Skeletal muscle tissue (tissue), 4 donors: ENCODE measurements around the gene OLIG2. TPM values are rescaled to one million over a fixed set of nuclear protein-coding genes. Genes with fewer than 3 reads are reported as not detected.

Experiments used
- H3K27ac ChIP-seq: one replicate; pipeline ENCODE4 v1.7.0; 2013; ENCODE audit warnings: mild to moderate bottlenecking, low read depth, low read length, inconsistent platforms
- H3K27me3 ChIP-seq, 3 donors: one replicate each; pipeline ENCODE4 v1.7.0; 2013; ENCODE audit warnings: low read length in 3 of 3; ENCODE audit not compliant: control insufficient read depth in 3 of 3, insufficient read depth in 3 of 3
- H3K36me3 ChIP-seq, 3 donors: one replicate each; pipeline ENCODE4 v1.7.0; 2013; ENCODE audit warnings: low read length in 3 of 3; ENCODE audit not compliant: control insufficient read depth in 3 of 3, insufficient read depth in 3 of 3
- H3K4me1 ChIP-seq, 3 donors: one replicate each; pipeline ENCODE4 v1.7.0; 2013; ENCODE audit warnings: low read length in 3 of 3, mild to moderate bottlenecking in 3 of 3; ENCODE audit not compliant: control insufficient read depth in 3 of 3, insufficient read depth in 3 of 3
- H3K4me3 ChIP-seq, 3 donors: one replicate each; pipeline ENCODE4 v1.7.0; 2013; ENCODE audit warnings: low read length in 3 of 3
- H3K9ac ChIP-seq, 3 donors: one replicate each; pipeline ENCODE4 v1.7.0; 2013; ENCODE audit warnings: low read length in 3 of 3, mild to moderate bottlenecking in 3 of 3, moderate library complexity in 2 of 3, low read depth in 1 of 3
- H3K9me3 ChIP-seq, 3 donors: one replicate each; pipeline ENCODE4 v1.7.0; 2013; ENCODE audit warnings: low read length in 3 of 3; ENCODE audit not compliant: control insufficient read depth in 3 of 3
- total RNA-seq: library from RNA; depleted of rRNA; stranded (reverse); fragments of >200 nt; gene quantifications from one replicate; pipeline ENCODE4 v1.2.3, GENCODE V29; 2014
- donor health status: Osteomylitis.

The OLIG2 gene
- total RNA-seq, 1 donor from 2014 or later: not detected

- Histone ChIP-seq H3K36me3 (no peaks in the 10 kb centered on the region), H3K9ac (no peak overlapping the region), H3K27me3 (peaks cover 68 to 89% (median 84%) of the 10 kb centered on the region in 3 donors), H3K9me3 (no peaks in the 10 kb centered on the region), H3K4me3 (no peak overlapping the region), H3K4me1 (peaks cover 0 to 7% (median 5%) of the 10 kb centered on the region in 3 donors), H3K27ac (no peak overlapping the region)
Measured at GRCh38 chr21:33031152-33031911, 5.6 kb downstream of the OLIG2 start.

DNA sequence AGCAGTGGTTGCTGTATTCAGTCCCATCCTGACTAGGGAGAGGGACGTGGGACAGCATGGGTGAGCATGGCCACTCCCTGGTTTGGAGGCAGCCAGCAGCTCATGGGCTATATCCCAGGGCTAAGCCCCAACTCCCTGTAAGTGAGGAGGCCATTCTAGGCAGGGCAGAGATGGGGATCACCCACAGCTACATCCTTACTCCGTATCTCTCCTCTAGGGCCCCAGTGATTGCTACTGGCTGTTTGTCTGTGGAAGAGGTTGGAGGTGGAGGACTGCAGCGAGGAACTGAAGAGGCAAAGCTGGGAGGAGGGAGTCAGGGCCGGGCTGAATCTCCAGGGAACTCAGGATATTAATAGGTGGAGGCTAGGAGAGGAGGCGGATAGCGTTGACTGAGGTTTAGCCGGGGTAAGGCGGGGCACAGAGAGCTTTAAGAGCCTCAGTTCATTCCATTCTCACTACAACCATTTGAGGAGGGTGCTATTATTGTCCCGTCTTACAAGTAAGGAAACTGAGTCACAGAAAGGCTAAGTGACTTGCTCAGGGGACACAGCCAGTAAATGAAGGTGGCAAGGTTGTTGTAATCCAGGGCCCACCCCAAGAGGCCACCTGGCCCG, 6.8 kb downstream of the OLIG2 start:
- Histone ChIP-seq H3K4me3 (no peak overlapping the region), H3K4me1 (no peaks in the 10 kb centered on the region), H3K27me3 (peaks cover 59 to 79% (median 72%) of the 10 kb centered on the region in 3 donors), H3K9ac (no peak overlapping the region), H3K27ac (no peak overlapping the region), H3K9me3 (no peaks in the 10 kb centered on the region), H3K36me3 (no peaks in the 10 kb centered on the region)

- no peaks in the 10 kb centered on the region for H3K4me1 ChIP-seq
- H3K9ac ChIP-seq: no peak overlapping the region
- peaks cover 53 to 73% (median 64%) of the 10 kb centered on the region in 3 donors for H3K27me3 ChIP-seq
- H3K36me3 ChIP-seq: no peaks in the 10 kb centered on the region
- no peak overlapping the region for H3K4me3 ChIP-seq
- H3K27ac ChIP-seq: no peak overlapping the region
- H3K9me3 ChIP-seq: no peaks in the 10 kb centered on the region
Measured at GRCh38 chr21:33033094-33033951, 7.6 kb downstream of the OLIG2 start.

GRCh38 chr21:33033961-33034413, 8.3 kb downstream of the OLIG2 start:
- H3K36me3 ChIP-seq: no peaks in the 10 kb centered on the region
- peaks cover 46 to 71% (median 58%) of the 10 kb centered on the region in 3 donors for H3K27me3 ChIP-seq
- H3K9me3 ChIP-seq: no peaks in the 10 kb centered on the region
- no peak overlapping the region for H3K9ac ChIP-seq
- H3K4me1 ChIP-seq: no peaks in the 10 kb centered on the region
- no peak overlapping the region for H3K4me3 ChIP-seq
- H3K27ac ChIP-seq: no peak overlapping the region

- no peaks in the 10 kb centered on the region for H3K9me3 ChIP-seq
- H3K9ac ChIP-seq: no peak overlapping the region
- peaks cover 35 to 60% (median 46%) of the 10 kb centered on the region in 3 donors for H3K27me3 ChIP-seq
- no peaks in the 10 kb centered on the region for H3K36me3 ChIP-seq
- no peaks in the 10 kb centered on the region for H3K4me1 ChIP-seq
- no peak overlapping the region for H3K4me3 ChIP-seq
- no peak overlapping the region for H3K27ac ChIP-seq
Measured at GRCh38 chr21:33035147-33035546, 9.4 kb downstream of the OLIG2 start.

GRCh38 chr21:33036430-33037162, 10.9 kb downstream of the OLIG2 start:
- no peak overlapping the region for H3K4me3 ChIP-seq
- no peaks in the 10 kb centered on the region for H3K4me1 ChIP-seq
- H3K9me3 ChIP-seq: peaks cover 0 to 2% (median 0%) of the 10 kb centered on the region in 3 donors
- H3K27ac ChIP-seq: no peak overlapping the region
- H3K36me3 ChIP-seq: no peaks in the 10 kb centered on the region
- H3K27me3 ChIP-seq: peaks cover 26 to 47% (median 37%) of the 10 kb centered on the region in 3 donors
- H3K9ac ChIP-seq: no peak overlapping the region

DNA sequence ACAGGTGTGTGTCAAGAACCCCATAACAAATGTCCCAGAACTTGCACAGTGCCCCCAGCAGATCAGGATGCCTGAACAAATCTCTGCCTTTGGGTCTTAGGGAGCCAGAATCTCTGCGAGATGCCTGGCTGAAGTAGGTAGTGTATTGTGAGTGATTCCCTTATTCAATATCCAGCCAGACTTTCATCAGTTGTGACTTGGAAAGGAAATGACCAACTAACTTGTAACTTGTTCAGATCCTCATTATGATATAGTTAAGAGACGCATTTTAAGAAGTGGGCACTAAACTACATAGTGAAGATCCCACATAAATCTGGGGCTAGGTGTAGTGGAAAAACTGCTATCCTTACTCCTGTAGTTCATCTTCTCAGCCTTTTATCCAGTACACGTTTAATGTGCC, 11.8 kb downstream of the OLIG2 start:
- H3K4me3 ChIP-seq: no peak overlapping the region
- H3K36me3 ChIP-seq: no peaks in the 10 kb centered on the region
- H3K27me3 ChIP-seq: peaks cover 22 to 41% (median 31%) of the 10 kb centered on the region in 3 donors

DNA sequence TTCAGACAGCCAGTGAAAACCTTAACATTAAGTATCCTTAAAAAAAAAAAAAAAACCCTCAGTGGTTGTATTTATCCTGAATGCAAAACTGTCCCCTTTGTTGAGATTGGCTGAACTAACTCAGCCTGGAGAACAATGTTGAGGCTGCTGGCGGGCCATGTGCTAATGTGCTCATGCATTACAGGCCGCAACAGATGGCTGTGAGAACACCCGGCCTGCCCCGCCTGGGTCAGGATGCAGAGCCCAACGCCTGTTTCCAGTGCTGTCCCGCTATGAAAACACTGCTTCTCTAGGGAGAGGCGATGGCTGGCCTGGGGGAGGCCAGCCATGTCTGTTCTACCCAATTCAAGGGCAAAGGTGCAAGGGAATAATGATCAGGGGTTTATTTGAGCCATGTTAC, 13.8 kb downstream of the OLIG2 start:
- Histone ChIP-seq H3K27me3 (peaks cover 16 to 33% (median 23%) of the 10 kb centered on the region in 3 donors), H3K9ac (no peak overlapping the region), H3K4me3 (no peak overlapping the region), H3K4me1 (no peaks in the 10 kb centered on the region), H3K9me3 (peaks cover 0 to 2% (median 0%) of the 10 kb centered on the region in 3 donors), H3K27ac (no peak overlapping the region), H3K36me3 (no peaks in the 10 kb centered on the region)

More for the DNA sequence above, 11.8 kb downstream of the OLIG2 start:
- H3K4me1 ChIP-seq: no peaks in the 10 kb centered on the region
- no peak overlapping the region for H3K9ac ChIP-seq
- H3K9me3 ChIP-seq: peaks cover 0 to 2% (median 0%) of the 10 kb centered on the region in 3 donors
- H3K27ac ChIP-seq: no peak overlapping the region

DNA sequence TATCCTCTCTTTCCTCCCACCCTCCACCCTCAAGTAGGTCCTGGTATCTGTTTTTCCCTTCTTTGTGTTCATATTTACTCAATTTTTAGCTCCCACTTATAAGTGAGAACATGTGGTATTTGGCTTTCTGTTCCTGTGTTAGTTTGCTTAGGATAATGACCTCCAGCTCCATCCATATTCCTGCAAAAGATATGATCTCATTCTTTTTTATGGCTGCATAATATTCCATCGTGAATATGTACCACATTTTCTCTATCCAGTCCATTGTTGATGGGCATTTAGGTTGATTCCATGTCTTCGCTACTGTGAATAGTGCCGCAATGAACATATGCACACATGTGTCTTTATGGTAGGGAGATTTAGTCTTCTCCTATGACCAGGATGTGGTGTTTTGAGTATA, 14.5 kb downstream of the OLIG2 start:
- H3K27ac ChIP-seq: no peak overlapping the region
- H3K36me3 ChIP-seq: no peaks in the 10 kb centered on the region
- H3K4me1 ChIP-seq: no peaks in the 10 kb centered on the region
- H3K27me3 ChIP-seq: peaks cover 15 to 27% (median 21%) of the 10 kb centered on the region in 3 donors
- no peak overlapping the region for H3K9ac ChIP-seq
- H3K4me3 ChIP-seq: no peak overlapping the region
- peaks cover 0 to 2% (median 0%) of the 10 kb centered on the region in 3 donors for H3K9me3 ChIP-seq
